Mesenteric fat pad (tissue), 1 donor: ENCODE results near the gene BTD. TPM values are rescaled to one million over a fixed set of nuclear protein-coding genes. Genes with fewer than 3 reads are reported as not detected.
"Not testable (repeated sequence)": the region's sequence is repeated elsewhere in the genome, so short reads cannot be mapped to it uniquely, and the experiment has no call there.

ENCODE experiments used
- DNase-seq: peaks from one replicate; pipeline ENCODE4 v3.0.0-alpha.2; 2020; ENCODE audit warnings: low spot score
- total RNA-seq: library from RNA; stranded (reverse); fragmentation: NEBNext Ultra II Directional; extraction: Animal tissue kit (Norgen Biotek cat#: 25700); gene quantifications from one replicate; pipeline ENCODE4 v1.2.1, GENCODE V29; 2021
- donor health status: DM: yes; HTN: yes; CAD: no.

Gene BTD
- total RNA-seq, 1 donor from 2014 or later: 36.8 TPM

DNA sequence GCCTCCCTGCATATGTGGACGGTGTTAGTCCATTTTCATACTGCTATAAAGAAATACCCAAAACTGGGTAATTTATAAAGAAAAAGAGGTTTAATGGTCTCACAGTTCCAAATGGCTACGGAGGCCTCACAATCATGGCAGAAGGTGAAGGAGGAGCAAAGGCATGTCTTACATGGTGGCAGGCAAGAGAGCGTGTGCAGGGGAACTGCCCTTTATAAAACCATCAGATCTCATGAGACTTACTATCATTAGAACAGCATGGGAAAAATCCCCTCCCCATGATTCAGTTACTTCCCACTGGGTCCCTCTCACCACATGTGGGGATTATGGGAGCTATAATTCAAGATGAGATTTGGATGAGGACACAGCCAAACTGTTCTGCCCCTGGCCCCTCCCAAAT is 1.3 kb downstream of the BTD start:
- DNase-seq: not testable (repeated sequence)

DNA sequence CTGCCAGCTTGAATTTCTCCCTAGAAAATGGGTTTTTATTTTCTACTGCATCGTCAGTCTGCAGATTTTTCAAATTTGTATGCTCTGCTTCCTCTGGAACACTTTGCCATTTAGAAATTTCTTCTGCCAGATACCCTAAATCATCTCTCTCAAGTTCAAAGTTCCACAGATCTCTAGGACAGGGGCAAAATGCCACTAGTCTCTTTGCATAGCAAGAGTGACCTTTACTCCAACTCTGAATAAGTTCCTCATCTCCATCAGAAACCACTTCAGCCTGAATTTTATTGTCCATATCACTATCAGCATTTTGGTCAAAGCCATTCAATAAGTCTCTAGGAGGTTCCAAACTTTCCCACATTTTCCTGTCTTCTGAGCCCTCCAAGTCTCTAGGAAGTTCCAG is 3.0 kb downstream of the BTD start:
- DNase-seq: not testable (repeated sequence)

DNA sequence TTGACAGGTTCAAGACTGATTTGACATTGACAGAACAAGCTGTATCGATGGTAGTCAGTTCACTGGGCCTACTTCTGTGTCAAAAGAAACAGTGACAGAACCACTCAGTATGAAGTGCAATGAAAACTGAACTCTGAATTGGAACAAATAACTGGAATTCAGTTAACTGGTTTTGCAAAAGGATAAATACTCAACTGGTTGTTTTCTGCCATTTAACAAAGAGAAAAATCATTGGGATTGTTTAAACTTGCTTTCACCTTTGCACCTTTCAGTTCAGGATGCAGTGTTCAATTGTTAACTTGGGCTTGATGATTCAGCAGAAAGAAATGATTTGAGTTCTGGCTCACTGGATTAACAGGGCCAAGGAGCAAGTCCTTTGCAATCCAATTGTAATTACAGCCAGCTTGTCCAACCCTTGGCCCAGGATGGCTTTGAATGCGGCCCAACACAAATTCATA is 4.9 kb downstream of the BTD start:
- no peak for DNase-seq

DNA sequence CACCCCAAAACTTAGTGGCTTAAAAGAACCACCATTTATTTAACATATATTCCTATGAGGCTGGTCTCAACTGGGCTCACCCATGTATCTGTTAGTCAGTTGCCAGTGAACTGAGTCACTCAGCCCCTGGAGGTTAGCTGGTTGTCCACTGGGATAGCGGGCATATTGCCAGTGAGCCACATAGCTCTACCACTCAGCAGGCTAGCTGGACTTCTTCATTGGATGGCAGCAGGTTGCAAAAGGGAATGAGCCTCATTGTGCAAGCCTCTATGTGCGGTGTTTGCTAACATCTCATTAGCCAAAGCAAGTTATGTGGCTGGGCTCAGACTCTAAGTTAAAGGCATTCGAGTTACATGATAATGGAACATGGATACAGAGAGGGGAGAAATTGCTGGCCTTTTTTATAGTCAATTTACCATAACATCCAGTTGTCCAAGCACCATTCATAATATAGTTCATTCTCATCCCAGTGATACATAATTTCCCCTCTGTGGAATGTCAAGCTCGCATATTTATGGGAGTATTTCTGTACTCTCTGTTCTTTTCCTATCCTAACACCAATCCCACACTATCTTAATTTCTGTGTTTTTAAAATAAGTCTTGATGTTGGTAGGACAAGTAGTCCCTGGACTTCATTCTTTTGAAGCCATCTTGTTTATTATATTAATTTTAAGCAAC is 8.7 kb downstream of the BTD start:
- DNase-seq: no peak

DNA sequence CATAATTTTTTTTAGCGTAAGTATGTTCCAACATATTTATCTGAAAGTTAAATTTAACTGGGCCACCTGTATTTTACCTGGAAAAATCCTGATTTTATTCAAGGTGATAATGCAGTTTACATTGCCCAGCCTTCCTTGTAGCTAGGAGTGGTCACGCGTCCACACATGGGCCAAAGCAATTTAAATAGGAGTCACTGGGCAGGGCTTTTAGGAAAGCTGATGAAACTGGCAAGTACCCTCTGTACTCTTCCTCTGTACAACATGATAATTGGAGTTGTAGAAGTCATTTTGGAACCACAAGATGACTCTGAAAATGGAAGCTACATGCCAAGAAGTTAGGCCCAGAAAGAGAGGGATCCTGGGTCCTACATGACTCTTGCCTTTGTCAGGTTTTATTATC is 9.5 kb downstream of the BTD start:
- no peak for DNase-seq

DNA sequence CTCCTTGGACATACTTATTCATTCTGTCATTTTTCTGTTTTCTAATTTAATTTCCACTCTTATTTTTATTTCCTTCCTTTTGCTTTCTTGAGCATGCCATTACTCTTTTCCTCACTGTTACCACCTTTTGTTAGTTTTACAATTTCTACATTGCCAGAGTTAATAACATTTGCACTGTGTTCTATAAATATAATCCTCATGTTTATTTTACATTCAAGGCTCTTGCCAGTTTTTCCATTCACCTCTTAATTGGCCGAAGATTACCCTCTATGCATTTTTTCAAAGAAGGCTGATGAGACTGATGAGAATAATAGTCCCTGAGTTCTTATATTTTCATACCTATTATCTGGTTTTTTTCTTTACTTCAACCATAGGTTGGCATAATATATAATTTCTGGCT is 10.5 kb downstream of the BTD start:
- DNase-seq: no peak

DNA sequence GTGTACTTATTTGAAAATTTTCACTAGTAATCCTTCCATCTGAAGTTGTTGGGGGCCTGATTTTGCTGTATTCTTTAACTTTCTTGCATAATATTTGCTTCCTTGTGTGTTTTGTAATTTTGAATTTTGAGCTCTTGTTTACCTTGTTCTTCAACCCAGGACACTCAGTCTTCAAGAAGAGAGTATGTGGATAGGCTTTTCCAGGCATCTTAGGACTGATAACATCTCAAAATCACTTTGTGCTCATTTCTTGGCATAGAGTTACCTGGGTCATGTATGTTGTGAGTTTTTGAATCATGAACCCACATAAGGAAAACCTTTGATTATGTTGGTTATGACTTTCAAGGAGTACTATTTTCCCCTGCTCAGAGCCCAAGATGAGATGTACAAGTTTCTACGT is 13.4 kb downstream of the BTD start:
- no peak for DNase-seq

DNA sequence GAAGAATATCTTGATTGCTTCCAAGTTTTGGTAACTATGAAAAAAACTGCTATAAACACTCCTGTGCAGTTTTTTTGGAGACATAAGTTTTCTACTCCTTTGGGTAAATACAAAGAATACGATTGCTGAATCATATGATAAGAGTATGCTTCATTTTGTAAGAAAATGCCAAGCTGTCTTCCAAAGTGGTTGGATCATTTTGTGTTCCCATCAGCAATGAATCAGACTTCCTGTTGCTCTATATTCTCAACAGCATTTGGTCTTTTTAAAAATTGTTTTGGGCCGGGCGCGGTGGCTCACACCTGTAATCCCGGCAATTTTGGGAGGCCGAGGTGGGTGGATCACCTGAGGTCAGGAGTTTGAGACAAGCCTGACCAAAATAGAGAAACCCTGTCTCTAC is 14.5 kb downstream of the BTD start:
- no peak for DNase-seq

DNA sequence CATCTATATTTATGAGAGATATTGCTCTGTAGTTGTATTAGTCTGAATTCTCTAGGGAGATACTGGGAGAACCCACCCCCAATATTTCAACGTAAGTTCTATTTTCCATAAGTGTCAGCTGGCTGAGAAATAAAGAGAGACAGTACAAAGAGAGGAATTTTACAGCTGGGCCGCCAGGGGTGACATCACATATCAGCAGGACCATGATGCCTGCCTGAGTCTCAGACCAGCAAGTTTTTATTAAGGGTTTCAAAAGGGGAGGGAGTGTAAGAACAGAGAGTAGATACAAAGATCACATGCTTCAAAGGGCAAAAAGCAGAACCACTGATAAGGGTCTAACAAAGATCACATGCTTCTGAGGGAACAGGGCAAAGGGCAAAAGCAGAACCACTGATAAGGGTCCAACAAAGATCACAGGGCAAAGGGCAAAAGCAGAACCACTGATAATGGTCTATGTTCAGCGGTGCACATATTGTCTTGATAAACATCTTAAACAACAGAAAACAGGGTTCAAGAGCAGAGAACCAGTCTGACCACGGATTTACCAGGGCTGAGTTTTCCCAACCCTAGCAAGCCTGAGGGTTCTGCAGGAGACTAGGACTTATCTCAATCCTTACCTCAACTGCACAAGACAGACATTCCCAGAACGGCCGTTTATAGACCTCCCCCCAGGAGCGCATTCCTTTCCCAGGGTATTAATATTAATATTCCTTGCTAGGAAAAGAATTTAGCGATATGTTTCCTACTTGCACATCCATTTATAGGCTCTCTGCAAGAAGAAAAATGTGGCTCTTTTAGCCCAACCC is 18.3 kb downstream of the BTD start:
- not testable (repeated sequence) for DNase-seq

DNA sequence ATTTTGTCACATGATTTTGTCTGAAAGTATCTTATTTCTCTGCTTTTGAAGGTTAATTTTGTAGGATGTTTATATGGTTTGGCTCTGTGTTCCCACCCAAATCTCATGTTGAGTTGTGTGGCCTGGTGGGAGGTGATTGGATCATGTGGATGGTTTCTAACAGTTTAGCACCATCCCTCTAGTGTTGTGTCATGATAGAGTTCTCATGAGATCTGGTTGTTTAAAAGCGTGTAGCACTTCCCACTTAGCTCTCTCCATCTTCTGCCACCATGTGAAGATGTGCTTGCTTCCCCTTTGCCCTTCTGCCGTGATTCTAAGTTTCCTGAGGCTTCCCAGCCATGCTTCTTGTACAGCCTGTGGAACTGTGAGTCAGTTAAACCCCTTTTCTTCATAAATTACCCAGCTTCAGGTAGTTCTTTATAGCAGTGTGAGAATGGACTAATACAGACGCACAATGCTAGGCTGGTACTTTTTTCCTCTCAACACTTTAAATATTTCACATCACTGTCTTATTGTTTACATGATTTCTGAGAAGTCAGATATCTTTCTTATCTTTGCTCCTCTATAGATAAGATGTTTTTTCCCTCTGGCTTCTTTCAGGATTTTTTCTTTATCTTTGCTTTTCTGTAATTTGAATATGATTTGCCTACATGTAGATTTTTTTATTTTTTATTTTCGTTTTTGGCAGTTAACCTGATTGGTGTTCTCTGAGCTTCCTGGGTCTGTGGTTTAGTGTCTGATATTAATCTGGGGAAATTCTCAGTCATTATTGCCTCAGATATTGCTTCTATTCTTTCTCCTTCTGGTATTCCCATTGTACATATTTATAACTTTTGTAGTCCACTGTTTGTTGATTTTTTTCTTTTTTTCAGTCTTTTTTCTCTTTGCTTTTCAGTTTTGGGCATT is 22.2 kb downstream of the BTD start:
- DNase-seq: no peak

DNA sequence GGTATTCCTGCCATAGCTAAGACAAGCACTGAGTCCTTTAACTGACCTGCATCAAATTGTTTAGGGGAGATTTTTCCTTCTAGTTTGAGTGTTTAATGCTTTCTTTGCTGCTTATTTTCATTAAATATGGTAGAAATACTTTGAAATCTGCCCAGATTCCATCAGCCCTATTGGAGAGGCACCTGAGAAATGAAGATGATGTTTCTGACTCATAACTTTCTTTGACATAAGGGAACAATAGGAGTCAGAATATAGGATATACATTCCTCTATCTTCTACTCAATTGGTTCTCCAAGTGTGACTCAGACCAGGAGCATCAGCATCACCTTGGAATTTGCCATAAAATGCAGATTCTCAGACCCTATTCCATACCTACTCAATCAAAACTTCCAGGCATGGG is 27.4 kb downstream of the BTD start:
- DNase-seq: no peak

DNA sequence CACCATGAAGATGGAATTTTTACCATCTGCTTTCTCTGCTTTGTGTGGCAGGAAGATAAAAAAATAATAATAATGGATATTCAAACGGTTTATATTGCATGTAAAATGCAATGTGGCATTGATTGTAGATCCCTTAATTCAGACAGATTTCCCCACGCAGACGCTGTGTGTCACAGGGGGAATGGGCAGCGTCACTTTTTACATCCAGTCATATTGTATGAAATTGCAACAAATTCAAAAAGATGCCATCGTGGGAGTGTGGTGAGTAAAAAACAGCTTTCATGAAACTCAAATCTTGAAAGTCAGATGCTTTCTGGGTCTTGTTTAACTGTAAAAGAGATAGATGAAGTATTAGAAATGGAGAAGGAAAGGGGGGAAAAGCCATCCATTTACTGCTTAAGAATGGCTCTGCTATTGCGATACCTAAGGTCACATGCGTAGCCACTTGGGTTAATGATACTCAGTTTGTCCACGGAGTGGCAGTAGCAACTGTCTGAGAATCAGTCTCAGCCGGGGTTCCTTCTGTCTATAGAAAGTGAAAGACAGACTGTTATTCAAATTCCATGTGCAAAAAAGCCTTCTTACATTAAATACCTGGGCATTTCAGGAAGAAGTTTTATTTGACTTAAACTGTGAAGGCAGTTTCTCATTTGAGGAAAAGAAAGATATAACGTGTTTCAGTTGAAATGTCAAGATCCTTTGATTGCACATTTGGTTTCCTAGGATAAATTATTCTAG is 28.5 kb downstream of the BTD start:
- no peak for DNase-seq

DNA sequence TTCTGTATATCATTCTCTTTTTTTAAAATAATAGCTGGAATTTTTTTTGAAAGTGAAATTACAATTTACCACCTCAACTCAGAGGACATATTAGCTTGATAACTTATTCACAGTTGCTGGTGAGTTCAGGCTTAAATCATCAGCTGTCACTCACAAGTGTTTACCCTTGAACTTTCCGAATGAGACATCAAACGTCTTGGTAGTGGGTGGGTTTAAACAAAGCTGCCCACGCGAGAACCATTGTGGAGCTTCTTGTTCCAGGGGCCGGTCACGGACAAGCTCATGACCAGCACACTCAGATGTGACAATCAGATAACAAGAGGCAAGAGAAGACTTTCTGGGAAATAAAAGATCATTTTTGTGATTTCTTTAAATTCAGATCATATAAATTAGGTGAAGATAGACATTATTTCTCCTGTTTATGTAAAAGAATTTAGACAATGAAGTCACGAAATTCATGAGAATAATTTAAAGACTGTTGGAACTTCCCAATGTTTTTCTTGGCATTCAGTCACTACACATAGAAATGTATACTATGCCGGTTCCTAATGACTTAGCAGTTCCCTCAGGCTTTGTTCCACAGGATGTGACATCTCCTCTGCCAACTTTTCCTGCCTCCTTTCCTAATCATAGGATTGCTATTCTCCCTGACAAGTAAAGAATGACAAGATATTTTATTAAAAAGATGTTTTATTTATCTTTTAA is 29.3 kb downstream of the BTD start:
- DNase-seq: no peak

DNA sequence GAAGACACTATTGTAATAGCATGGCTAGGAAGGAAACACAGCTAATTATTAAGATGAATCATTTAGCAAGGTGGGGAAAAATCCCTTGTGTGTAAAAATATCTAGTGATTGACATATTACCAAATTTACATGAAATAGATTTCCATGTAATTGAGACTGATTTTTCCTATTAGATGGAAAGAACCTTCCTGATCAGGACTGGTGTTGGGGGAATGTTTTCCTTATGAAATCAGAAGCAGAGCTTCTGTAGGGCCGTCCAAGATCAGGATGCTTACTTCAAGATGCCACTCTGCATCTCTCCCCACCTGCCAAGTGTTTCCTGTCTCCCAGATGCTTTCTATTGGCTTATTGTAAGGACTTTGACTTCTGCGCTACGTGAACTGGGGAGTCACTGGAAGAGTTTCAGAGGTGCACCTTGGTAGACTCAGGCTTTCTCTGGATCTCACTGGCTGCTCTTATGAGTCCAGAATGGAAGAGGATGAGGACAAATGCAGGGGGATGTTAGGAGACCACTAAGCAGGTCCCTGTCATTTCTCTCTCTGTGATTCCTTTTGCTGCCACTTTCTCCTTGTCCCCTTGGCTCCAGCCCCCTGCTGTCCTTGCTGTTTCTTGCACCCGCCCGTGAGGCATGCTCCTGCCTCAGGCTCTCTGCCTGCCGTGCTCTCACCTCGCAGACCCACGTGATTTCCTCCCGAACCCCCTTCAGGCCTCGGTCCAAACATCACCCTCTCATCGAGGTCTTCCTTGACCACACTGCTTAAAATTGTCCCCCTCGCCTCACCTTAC is 30.1 kb downstream of the BTD start:
- no peak for DNase-seq

DNA sequence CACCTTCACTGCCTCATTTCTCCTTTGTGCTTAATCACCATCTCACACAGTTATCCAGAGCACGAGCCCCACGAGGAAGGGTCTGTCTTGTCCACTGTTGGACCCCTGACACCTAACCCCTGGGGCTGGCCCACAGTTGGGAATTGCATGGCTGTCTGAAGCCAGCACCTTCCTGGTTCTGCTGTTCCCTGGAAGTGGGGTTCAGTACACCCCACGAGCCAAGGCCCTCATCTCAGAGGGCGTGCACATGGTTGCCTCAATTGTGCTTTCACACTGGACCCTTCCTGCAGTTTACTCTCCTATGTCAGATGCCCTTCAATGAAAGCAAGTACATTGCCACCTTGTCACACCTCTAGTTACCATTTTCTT is 30.7 kb downstream of the BTD start:
- no peak for DNase-seq

DNA sequence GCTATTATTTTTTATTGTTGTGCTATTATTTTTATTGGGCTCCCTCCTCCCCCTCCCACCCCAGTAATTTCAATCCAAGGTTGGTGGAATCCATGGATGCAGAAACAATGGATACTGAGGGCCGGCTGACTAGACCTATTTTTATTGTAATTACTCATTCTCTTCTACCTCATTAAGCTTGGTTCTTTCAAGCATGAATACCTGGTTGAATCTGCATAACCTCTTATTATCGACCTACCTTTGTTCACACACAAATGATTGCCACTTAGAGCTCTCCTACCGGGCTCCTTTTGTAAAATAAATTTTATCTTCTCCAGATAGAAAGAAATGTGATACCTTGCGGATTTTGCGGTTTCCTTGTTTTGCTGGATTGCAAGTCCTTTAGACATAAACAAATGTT is 31.6 kb downstream of the BTD start:
- DNase-seq: no peak

DNA sequence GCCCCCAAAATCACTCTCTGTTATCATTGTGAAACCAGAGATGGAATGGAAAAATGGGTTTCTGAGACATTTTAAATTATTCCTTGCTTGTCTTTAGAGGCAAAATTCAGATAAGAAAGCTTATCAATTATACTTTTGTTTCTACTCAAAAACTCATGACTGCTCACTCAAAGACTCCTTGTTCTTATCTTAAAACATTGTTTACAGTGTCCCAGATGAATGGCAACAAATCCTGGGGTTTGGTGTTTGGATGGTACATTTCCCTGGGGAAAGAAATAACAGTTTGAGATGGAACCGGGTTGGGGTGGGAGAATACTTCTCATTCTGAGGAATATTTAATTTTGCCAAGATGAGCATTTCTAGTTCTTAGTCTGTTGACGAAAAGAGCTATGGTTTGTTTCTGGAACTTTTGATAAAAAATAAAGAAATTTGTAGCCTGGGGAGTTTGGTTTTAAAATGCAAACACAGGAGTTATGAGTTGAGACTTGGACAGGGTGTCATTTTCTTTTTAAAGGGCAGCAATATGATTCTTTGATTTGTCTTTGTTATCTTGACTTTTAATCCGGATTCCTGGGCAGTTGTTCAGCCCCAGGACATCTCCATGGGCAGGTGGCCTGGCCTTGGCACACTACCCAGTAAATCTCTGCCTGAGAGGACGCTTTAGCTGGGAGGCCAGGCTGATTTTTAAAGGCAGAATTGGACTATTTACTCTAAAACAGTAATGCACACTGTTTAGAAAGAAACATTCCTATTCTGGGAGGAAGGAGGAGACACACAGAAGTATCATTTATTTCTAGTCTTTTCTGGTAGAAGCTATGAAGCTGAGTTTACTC is 32.4 kb downstream of the BTD start:
- no peak for DNase-seq

DNA sequence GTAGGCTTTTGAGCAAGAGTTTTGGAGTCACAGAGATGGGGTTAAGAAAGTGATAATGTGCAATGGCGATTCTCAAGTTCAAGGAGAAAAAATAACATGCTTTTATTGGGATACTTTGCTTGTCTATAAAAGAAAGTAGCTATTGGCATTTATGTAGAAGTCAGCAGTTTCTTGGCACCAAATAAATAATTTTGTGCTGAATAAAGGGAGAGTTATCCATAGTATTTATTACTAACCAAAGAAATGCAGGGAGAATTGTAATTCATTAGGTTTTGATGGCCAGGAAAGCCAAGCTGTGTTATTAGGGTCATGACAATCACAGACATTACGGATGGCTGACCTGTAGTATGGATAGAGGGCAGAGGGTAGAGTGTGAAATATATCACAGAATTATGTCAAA is 33.1 kb downstream of the BTD start:
- no peak for DNase-seq

DNA sequence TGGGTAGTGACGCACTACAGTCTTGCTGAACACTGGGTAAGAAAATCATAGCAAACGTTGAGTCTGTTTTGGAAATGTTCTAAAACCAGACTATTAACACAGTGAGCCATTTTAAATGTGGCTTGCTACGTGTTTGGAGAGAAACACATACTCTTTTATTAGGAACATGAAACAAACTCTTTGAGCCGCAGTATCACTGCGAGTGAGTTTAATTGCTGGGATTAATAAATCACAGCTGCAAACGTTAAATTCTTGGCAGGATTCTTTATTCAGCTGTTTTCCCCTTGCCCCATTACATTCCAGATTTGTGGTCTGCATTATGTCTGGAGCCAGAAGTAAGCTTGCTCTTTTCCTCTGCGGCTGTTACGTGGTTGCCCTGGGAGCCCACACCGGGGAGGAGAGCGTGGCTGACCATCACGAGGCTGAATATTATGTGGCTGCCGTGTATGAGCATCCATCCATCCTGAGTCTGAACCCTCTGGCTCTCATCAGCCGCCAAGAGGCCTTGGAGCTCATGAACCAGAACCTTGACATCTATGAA is 33.6 kb downstream of the BTD start:
- no peak for DNase-seq
